ENCODE results near the gene IGF2R.
A peak's percentile ranks its signal among the peaks of the same experiment; 100 is the strongest.
"Not testable (repeated sequence)": the region's sequence is repeated elsewhere in the genome, so short reads cannot be mapped to it uniquely, and the experiment has no call there.

IGF2R gene

DNA sequence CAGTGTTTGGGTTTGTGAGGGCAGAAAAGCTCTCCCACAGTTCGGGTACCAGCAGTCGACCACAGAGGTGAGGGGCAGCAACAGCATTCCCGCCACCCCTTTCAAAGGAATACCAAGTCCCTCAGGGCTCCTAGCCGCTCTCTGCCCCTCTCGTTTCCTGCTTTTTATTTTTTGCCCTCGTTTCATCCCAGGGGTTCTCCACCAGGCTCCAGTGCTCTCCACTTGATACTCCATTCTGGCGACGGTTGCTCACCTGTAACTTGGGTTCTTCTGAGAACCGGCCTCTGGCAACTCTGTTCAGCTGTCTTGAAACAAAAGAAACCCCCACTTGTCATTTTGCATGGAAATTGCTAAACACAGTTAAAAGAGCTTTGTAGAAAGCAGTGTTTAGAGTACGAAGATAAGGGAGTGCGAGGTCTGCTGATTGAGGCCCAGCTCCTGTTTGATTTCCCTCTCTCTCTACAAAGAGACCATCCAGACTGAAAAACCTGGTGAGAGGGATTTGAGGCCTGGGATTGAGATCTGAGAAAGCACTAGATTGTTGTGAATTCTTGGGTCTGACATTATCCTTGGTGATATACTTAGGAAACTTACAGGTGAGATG is 28.7 kb downstream of the IGF2R start:
- no peak for DNase-seq

DNA sequence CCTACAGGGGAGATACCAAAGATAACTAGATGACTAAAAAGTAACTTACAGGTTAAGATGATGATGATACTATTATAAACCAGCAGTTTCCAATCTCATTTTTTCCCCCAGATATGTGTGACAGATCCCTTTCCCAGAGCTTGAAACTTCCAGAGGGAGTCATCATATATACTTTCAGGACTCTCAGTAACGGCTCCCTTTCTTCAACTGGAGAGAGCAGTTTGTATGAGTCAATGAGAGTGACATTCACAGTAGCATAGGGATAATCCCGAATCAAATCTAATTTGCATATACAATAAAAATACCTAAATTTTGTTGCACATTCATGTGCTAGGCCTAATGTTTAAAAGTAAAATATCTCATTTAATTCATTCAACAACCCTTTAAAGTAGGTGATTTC is 29.7 kb downstream of the IGF2R start:
- DNase-seq = no peak

- DNase-seq = no peak
Measured at GRCh38 chr6:159999240-159999671, 30.4 kb downstream of the IGF2R start.

- no peak for DNase-seq
Measured at GRCh38 chr6:160000280-160000704, 31.4 kb downstream of the IGF2R start.

DNA sequence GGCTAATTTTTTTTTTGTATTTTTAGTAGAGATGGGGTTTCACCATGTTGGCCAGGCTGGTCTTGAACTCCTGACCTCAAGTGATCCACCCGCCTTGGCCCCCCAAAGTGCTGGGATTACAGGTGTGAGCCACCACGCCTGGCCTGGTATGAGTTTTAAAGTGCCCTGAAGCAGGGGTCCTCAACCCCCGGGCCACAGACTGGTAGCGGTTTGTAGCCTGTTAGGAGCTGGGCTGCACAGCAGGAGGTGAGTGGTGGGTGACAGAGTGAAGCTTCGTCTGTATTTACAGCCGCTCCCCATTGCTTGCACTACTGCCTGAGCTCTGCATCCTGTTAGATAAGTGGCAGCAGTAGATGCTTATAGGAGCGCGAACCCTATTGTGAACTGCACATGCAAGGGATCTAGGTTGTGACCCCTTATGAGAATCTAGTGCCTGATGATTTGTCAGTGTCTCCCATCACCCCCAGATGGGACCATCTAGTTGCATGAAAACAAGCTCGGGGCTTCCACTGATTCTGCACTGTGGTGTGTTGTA is 32.1 kb downstream of the IGF2R start:
- DNase-seq = not testable (repeated sequence)

DNA sequence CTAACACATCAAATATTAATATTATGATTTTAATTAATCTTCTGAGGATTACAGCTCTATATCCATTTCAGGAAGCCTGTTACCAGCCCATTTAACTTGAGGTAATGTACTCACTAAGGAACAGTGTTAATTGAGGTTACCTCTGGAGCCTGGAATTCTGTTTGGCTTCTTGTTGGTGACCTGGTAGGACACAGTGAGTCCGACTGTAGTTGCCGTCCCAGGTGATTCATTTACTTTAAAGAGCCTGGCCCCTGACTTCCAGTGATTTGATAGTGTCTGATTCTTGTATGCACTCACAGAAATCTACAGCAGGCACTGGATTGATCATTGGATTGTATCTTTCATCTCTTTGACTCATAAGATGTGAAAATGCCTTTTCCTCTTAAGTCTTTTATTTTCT is 34.0 kb downstream of the IGF2R start:
- DNase-seq = no peak

- no peak for DNase-seq
Measured at GRCh38 chr6:160004018-160004417, 35.1 kb downstream of the IGF2R start.

- no peak for DNase-seq
Measured at GRCh38 chr6:160004419-160005175, 35.7 kb downstream of the IGF2R start.

DNA sequence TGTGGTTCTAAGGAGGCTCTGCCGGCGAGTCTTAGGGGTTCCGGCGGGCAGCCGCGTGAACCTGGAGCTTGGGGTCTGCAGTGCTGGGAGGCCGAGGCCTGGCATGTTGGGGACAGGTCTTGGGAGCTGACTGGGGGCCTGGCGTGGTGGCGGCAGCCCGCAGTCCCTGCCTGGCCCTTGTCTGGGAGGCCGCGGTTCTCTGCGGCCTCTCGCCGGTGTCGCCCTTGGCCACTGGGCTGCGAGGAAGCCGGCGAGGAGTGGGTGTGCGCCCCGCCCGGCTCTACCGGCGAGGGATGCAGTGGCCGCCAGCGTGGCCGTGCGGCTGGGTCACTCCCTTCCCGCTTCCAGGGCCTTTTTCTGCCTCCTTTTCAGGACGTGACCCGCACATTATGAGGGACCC is 36.3 kb downstream of the IGF2R start:
- DNase-seq = no peak

DNA sequence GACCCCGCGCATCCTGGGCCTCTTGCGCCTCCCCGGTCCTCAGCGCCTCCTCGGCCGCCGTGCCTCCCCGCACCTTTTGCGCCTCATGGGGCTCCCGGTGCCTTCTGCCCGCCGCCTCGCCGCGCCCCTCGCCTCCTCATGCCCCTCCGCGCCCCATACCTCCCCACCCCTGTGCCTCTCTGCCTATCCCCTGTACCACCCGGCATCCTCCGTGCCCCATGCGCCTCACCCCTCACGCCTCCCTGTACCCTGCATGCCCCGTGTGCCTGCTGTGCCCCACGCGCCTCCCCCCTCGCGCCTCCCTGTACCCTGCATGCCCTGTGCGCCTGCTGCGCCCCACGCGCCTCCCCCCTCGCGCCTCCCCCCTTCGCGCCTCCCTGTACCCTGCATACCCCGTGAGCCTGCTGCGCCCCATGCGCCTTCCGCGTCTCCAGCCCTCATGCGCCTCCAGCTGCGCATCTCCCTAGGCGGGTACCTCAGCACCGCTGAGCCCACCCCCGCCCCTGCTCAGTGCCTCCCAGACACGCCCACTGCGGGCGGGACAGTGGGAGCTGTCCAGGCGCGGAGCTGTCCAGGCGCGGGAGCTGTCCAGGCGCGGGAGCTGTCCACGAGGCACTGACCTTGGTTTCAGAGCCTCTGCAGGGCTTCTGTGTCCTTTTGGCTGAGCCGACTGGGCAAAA is 37.1 kb downstream of the IGF2R start:
- DNase-seq = no peak

DNA sequence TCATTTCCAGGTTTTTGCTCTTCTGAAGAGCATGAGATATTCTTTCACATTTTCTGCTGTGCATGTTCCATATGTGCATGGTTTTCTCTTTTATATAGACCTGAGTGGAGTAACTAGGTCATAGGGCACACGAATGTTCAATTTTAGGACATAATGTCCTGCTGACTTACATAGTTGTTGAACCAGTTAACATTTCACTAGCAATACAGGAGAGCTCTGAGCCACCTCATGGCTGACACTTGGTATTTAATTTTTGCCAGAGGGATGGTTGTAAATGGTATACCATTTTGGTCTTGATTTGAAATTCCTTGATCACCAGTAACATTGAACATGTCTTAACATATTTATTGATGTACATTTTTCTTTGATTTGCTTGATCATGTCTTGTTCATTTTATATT is 38.3 kb downstream of the IGF2R start:
- DNase-seq = no peak

GRCh38 chr6:160007611-160008010 is 38.7 kb downstream of the IGF2R start:
- no peak for DNase-seq

- DNase-seq = no peak
Measured at GRCh38 chr6:160010067-160010466, 41.2 kb downstream of the IGF2R start.

DNA sequence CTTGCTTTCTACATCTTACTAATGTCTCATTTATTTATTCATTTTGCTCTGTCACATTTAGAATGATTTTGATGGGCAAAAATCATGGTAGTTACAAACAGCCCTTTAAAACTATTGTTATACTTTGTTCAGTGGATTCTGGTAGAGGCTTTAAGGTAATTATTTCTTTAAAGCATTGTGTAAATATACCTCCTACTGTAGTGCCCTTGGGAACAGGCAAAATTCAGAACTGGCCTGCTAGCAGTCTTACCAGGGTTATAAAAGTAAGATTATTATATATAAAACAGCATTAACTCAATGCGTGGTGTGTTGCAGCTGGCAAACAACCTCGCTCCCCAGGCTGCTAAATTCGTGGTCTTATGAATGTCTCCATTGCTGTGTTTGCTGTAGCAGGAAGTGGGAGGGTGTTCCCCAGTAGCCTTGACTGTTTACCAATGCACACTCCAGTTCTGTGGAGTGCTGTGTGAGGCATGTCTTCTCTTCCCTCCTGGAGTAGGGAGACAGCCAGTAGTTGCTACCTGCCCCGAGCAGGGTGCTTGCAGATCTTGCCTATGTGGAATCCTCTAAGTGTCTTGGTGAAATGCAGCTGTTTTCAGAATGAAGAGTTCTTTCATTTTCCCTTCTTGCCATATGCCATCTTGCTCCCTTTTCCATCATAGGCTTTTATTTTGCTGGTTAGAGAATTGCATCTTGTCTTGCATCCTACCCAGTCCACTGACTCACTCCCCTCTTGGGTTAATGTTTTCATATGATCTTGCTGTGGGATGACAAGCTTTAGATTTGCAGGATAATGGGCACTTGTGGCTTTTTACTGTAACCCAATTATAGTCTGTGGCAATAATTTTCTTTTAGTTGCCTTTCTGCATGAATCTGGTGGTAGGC is 45.3 kb downstream of the IGF2R start:
- peak; percentile 17 for DNase-seq

GRCh38 chr6:160014869-160015182 is 45.9 kb downstream of the IGF2R start:
- no peak for DNase-seq

DNA sequence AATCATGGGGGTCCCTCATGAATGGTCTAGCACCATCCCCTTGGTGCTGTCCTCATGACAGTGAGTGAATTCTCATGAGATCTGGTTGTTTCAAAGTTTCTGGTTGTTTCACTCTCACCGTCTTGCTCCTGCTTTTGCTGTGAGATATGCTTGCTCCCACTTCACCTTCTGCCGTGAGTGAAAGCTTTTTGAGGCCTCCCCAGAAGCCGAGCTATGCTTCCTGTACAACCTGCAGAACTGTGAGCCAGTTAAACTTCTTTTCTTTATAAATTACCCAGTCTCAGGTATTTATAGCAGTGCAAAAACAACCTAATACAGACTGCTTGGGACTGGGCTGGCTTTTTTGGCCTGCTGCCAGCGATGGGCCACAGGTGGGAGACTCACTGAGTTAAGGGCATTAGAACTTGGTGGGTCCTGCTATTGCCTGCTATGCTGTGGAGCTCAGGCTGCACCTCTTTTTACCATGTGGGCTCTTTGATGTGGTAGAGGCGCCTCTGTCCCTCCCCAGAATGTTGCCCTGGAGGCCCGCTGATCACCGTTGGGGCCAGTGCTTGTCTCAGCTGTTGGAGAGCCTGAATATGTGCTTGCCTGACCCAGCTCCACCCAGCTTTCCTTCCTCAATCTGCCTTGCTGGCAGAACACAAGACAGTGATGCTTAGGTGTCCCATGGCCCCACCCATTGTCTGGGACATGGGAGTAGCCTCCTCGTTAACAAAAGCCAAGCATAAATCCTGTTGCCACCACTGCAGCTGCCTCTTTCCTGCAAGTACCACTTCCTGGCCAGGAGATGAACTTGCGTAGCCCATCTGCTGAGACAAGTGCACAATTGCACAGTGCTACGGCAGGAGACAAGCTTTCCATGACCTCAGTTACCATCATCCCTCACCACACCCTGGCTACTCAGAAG is 47.1 kb downstream of the IGF2R start:
- no peak for DNase-seq

DNA sequence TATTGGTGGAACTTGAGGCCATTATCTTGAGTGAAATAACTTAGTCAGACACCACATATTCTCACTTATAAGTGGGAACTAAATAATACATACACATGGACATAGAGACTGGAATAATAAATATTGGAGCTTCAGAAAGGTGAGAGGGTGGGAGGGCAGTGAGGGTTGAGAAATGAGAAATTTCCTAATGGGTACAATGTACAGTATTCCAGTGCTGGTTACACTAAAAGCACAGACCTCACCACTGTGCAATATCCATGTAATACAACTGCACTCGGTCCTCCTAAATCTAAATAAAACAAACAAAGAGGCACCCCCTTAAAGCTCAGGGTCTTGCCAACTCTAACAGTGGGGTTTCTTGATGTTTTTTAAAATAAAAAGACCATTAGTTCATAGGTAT is 53.2 kb downstream of the IGF2R start:
- DNase-seq = no peak

DNA sequence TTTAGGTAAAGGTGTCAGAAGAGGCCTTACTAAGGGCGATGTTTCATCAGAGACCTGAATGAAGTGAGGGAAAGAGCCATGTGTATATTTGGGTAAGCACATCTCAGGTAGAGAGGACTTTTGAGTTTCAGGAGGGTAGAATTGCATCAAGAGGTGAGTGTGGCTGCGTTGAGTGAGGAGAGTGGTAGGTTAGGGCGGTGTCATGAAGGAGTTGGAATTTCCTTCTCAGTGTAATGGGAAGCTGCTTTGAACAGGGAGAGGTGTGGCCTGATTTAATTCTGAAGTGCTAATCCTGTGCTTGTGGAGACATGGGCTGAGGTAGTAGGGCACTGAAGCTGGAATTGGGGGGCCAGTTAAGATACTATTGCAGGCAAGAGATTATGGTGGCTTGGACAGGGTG is 53.9 kb downstream of the IGF2R start:
- DNase-seq = no peak

- DNase-seq = no peak
Measured at GRCh38 chr6:160024152-160024551, 55.3 kb downstream of the IGF2R start.

DNA sequence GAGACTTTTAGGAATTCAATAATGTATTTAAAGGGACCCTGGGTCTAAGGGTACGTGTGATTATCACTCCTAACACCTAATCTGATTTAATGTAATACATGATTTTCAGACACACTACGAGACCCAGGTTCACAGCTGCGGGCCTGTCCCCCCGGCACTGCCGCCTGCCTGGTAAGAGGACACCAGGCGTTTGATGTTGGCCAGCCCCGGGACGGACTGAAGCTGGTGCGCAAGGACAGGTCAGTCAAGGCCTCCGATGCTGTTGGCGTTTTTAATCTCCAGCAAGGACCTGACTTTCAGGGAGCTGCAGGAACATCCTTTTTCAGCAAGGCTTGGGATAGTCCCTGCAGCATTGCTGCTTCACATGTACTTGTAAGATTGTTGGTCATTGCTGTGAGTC is 58.2 kb downstream of the IGF2R start:
- DNase-seq = no peak

- DNase-seq = no peak
Measured at GRCh38 chr6:160027931-160028330, 59.0 kb downstream of the IGF2R start.

All from NCI-H1417 treated with DMSO at 0.1 percent for 48 hours (cell line).